GM18505 (cell line): ENCODE measurements around the gene IL12B.
"Not testable (repeated sequence)": the region's sequence is repeated elsewhere in the genome, so short reads cannot be mapped to it uniquely, and the experiment has no call there.

ENCODE experiments used
- ATAC-seq: cut with Tn5 transposase; IDR thresholded peaks from one replicate; pipeline ENCODE4 v1.9.1; 2021; ENCODE audit not compliant: unreplicated experiment
- POLR2A ChIP-seq: IDR thresholded peaks from 4 replicates; pipeline ENCODE4 v1.6.1; 2011; ENCODE audit warnings: borderline replicate concordance; ENCODE audit not compliant: insufficient read depth, insufficient read length; ENCODE audit errors: extremely low read depth

Gene IL12B

DNA sequence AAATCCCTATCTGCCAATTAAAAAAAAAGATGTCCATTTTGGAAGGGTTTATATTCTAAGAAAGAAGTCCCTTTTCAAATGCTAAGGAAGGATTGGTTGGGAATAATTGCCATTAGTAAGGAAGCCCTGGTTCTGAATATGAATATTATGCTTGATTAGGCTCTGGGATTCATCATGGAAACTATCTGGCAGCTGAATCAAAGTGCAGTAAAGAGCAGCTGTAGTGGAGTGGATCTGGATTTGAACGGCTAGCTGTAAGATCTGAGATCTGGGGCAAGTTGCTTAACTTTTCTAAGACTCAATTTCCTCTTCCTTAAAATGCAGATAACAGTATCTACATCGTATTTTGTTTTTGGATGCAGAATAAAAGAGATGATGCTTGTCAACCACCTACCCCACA, 10.5 kb downstream of the IL12B start:
- TF ChIP-seq POLR2A, result no peak
- ATAC-seq, result no peak

DNA sequence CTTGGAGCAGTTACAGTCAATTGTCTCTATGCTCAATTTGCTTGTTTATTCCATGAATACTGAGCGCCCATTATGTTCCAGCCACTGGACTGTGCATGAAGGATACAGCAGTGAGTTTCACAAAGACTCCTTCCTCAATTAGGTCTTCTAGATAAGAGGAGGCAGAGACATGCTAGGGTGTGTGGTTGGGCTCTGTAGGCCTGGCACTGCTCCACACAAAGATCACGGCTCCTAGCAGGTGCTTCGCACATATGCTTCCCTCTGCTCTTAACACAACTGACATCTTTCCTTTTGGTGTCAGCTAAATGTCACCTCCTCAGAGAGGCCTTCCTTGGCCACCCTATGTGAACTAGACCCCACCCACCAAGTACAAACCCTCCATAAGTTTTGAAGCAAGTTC, 10.9 kb downstream of the IL12B start:
- TF ChIP-seq POLR2A, result no peak
- no peak for ATAC-seq

DNA sequence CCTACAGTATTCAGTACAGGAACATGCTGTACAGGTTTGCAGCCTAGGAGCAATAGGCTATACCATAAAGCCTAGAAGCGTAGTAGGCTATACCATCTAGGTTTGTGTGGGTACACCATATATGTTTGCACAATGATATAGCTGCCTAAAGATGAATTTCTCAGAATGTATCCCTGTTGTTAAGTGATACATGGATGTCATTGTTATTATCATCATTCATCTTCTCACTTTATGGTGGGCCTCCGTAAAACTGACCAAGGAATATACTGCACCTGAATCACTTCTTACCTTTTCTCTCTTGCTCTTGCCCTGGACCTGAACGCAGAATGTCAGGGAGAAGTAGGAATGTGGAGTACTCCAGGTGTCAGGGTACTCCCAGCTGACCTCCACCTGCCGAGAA, 11.8 kb downstream of the IL12B start:
- no peak for TF ChIP-seq POLR2A
- no peak for ATAC-seq

DNA sequence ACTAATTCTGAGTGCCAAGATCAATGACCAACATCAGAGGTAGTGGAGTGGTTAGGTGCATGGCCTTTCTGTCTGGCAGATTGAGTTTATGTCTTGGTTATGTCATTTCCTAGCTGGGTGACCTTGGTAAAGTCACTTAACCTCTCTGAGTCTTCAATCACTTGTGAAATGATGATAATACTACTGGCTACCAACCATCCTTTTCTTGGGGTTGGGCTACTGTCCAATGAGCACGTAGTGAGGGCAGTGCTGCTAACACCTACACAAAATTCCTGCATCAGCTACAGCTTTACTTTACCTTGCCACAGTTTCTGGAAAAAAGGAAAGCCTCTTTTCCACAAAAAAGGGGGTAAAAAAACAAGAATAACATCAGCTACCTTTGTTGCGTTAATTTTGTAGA, 12.4 kb downstream of the IL12B start:
- no peak for ATAC-seq
- no peak for TF ChIP-seq POLR2A

DNA sequence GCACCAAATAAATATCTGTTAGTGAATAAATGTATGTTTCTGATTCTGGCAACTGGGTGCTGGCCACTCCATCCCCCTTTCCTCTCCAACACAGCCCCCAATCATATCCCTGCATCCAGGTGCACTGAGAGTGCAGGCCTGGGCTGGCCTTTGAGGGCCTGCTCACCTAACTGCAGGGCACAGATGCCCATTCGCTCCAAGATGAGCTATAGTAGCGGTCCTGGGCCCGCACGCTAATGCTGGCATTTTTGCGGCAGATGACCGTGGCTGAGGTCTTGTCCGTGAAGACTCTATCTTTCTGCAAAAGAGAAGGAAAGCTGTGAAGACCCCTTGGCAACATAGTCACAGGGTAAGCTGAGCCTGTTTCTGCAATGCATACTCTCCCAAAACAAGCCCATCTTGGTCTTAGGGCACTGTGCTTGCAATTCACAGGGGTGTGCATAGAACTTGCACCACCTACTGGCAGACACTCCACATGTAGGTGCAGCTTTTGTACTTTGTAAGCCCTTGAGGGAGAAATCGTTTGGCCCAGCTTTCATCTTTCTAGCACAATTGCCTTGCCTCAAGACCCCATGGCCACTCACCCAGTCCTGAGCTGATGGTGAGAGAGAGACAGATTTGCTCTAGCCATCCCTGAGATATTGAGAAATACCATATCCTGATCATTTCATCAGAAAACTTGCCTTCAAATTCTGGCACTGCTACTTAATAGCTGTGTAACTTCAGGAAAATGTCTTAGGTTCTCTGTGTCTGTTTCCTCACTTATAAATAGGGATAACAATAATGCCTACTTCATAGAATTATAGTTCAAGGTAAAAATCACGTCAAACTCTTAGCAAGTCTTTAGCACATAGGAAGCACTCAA, 13.5 kb downstream of the IL12B start:
- no peak for ATAC-seq
- no peak for TF ChIP-seq POLR2A

DNA sequence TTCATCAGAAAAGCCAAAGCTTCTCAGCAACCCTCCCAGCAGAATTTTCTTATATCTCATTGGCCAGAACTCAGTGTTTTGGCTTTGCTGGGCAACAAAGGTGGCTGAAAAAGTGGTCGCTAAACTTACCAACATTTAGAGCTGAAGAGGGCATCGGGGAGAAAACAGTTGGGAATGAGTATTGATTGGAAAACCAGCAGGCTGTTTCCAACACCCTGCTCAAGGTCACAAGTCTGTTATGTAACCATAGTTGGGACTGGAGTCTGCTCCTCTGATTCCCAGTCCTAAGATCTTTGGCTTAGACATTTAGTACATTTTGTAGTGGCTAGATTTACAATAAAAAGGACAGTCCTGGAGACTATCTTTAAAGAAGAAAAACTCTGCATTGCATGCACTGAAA, 17.1 kb downstream of the IL12B start:
- no peak for ATAC-seq
- no peak for TF ChIP-seq POLR2A

DNA sequence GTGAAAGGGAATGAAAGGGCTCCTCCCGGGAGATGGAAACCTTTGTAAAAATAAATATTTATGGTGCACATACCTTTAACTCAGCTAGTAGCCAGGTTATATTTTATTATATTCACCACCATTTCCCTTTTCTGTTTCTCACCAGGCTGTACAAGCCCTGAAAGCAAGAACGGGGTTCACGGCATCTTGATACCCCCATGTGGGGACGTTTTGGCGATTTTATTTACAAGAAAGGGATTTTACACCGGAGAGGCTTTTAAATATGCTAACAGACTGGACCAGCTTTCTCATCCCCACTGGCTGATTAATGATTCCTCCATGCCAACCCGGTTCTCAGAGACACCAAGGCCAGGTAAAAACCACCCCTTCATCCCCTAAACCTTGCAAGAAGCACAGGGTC, 19.2 kb downstream of the IL12B start:
- TF ChIP-seq POLR2A, result no peak
- ATAC-seq, result no peak

DNA sequence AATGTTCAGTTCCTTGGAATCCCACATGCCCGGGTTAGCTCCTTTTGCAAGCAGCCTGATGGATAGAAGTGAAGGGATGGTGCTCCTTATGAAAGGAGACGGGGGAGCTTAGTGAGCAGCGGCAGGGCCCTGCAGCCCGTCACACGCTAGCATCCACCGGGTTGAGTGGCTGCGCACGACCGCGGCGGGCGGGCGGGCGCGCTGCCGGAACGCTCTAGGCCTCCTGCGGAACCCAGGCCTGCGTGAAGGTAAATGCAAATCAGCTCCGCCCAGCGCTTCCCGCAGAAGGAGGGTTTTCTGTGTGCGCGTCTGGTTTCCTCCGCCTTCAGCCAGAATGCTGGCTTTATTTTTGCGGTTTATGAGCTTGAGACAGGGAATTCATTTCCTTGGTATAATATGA, 19.8 kb downstream of the IL12B start:
- ATAC-seq, result no peak
- TF ChIP-seq POLR2A, result no peak

DNA sequence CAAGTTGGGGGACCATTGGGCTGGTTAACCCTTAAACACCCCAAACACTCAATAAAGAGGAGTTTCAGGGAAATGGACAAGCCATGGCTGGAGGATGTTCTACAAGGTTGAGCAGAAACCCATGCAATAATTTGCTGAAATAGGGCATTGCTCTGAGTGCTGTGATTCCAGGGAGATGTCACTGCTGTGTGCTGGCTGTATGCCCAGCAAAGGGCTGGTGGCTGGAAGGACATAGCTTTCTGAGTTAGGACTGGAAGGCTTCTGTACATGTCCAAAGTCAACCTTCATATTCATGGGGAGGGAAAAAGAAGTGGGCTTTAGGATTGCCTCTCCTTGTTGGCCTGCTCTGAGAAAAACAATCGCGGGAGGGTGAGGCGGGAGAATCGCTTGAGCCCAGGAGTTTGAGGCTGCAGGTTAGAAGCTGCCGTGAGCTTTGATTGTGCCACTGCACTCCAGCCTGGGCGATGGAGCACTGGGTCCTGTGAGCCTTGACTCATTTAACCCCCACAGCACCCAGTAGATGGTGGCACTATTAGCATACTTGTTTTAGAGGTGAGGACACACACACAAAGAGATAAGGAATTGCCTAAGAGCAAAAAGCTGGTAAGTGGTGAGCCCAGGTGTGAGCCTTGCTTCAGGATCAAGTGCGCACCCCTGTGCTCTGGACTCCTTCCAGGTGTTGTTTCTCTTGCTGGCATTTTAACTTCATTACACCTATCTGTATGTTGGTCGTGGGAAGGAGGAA, 20.4 kb downstream of the IL12B start:
- ATAC-seq, result no peak
- TF ChIP-seq POLR2A, result no peak

DNA sequence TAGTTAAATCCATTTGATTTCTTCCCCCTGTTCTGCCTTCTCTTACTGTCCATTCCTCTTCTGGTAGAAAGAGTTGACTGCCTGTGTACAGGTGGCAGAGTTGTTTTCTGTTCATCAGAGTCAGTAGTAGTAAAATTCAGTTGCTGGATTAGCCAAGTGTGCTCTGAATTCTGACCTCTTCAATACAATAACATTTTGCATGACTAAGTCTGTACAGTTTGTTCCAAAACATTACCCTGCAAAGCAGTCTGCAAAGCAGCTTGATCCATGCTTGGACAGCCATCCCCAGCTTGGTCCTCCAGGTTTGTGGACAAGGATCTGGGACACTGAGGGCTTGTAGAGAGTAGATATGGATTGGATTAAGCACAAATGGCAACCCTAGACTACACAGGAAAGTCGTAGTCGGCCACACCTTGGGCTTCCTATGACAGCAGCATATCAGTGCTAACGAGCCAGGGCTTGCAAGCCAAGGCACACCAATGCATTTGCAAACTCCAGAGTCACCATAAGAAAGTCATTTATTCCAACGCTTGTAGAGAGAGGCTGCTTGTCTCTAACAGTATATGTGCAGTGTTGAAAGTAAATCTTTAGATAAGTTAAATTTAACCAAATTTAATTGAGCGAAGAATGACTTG, 25.2 kb downstream of the IL12B start:
- TF ChIP-seq POLR2A, result no peak
- no peak for ATAC-seq

DNA sequence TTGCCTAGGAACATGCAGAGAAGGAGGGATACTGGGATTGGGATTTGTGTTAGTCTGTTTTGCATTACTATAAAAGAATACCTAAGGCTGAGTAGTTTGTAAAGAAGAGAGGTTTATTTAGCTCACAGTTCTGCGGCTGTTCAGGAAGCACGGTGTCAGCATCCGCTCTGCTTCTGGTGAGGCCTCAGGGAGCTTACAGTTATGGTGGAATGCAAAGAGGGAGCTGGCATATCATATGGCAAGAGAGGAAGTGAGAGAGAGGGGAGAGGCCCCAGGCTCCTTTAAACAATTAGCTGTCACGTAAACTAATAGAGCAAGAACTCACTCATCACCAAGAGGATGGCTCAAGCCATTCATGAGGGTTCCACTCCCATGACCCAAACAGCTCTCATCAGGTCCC, 27.0 kb downstream of the IL12B start:
- no peak for TF ChIP-seq POLR2A
- no peak for ATAC-seq

DNA sequence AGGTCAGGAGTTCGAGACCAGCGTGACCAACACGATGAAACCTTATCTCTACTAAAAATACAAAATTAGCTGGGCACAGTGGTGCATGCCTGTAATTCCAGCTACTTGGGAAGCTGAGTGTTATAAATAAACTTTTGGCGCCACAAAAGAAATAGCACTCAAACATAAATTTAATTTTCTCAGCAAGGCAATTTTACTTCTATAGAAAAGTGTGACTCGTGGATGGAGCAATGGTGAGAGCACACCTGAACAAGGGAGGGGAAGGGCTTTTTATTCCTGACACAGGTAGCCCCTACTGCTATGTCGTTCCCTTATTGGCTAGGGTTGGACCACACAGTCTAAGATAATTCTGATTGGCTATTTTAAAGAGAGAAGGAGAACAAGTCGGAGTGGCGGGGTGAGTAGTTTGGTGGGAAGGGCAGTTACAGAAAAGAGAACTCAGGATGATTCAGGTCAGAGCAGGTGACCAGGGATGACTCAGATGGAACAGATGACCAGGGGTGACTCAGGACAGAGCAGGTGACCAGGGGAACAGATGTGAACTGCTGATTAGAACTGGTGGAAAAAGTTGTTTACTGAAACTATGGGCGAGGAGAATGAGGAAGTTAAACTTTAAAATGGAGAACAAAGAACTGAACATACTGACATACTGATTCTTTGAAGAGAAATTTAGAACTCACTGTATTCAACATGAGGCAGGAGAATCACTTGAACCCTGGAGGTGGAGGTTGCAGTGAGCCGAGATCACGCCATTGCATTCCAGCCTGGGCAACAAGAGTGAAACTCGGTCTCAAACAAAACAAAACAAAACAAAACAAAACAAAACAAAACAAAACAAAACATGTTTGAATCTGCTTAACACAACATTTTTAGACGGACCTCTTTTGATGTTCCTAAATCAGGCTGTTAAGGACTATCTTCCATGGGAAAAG, 28.1 kb downstream of the IL12B start:
- not testable (repeated sequence) for ATAC-seq

DNA sequence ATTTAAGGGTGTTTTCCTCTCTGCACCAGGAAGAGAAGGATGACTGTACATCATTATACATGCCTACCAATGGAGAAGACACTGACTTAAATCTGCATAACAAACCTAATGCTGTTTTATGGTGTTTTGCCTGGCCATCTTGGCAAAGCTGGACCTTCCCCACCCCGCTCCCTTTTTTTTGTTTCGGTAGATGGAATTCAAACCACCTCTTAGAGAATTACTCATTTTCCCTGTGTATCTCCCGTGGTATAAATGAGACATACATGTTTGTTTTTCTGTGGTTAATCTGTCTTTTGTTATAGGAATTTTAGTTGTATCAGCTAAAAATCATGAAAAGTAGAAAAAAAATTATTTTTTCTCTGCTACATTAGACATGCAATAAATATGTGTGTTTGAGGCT, 28.8 kb downstream of the IL12B start:
- no peak for TF ChIP-seq POLR2A
- ATAC-seq, result no peak

DNA sequence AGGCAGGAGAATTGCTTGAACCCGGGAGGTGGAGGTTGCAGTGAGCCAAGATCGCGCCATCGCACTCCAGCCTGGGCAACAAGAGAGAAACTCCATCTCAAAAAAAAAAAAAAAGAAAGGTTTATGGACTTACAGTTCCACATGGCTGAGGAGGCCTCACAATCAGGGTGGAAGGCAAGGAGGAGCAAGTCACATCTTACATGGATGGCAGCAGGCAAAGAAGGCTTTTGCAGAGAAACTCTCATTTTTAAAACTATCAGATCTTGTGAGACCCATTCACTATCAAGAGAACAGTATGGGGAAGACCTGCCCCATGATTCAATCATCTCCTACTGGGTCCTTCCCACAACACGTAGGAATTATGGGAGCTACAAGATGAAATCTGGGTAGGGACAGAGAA, 33.0 kb downstream of the IL12B start:
- not testable (repeated sequence) for ATAC-seq
